M059J (cell line): ENCODE data around the gene INF2. TPM values are rescaled to one million over a fixed set of nuclear protein-coding genes. Genes with fewer than 3 reads are reported as not detected.
A peak's percentile ranks its signal among the peaks of the same experiment; 100 is the strongest.

Experiments used
- DNase-seq: peaks from one replicate; pipeline ENCODE4 v3.0.0-alpha.2; 2012; ENCODE audit warnings: low read depth
- total RNA-seq: library from RNA; depleted of rRNA; stranded (reverse); fragments of >200 nt; shearing (Covaris generic); gene quantifications from 2 replicates; pipeline ENCODE4 v1.2.3, GENCODE V29; 2014

INF2 gene
- total RNA-seq, 1 experiment from 2014 or later, result 25.6 TPM

- DNase-seq, result no peak
Measured at GRCh38 chr14:104751539-104752422, 62.4 kb downstream of the INF2 start.

- DNase-seq, result no peak
Measured at GRCh38 chr14:104752423-104752734, 63.0 kb downstream of the INF2 start.

- DNase-seq, result peak; percentile 96
Measured at GRCh38 chr14:104752735-104753527, 63.5 kb downstream of the INF2 start, which contains the start of gene SIVA1. SIVA1 (plus strand) TSS chr14:104753147; CDS start chr14:104753202, 55 bp downstream.

GRCh38 chr14:104753528-104754212, 64.3 kb downstream of the INF2 start:
- no peak for DNase-seq

GRCh38 chr14:104754213-104754851, 64.9 kb downstream of the INF2 start:
- DNase-seq, result no peak

- DNase-seq, result no peak
Measured at GRCh38 chr14:104755621-104756020, 66.2 kb downstream of the INF2 start.

- DNase-seq, result no peak
Measured at GRCh38 chr14:104756477-104757237, 67.2 kb downstream of the INF2 start.

GRCh38 chr14:104757238-104757585, 67.8 kb downstream of the INF2 start:
- DNase-seq, result no peak

GRCh38 chr14:104757681-104758392, 68.4 kb downstream of the INF2 start:
- no peak for DNase-seq

GRCh38 chr14:104758981-104759969, 69.9 kb downstream of the INF2 start:
- no peak for DNase-seq

- no peak for DNase-seq
Measured at GRCh38 chr14:104765517-104765916, 76.1 kb downstream of the INF2 start.

GRCh38 chr14:104766256-104766862, 76.9 kb downstream of the INF2 start:
- DNase-seq, result no peak

GRCh38 chr14:104766863-104767633, 77.6 kb downstream of the INF2 start:
- no peak for DNase-seq

- DNase-seq, result no peak
Measured at GRCh38 chr14:104767634-104767918, 78.2 kb downstream of the INF2 start.

- DNase-seq, result peak; percentile 67
Measured at GRCh38 chr14:104768437-104769323, 79.3 kb downstream of the INF2 start.

GRCh38 chr14:104769324-104770071, 80.1 kb downstream of the INF2 start:
- no peak for DNase-seq
